WTC11 (cell line): ENCODE data around the gene PPARD. TPM values are rescaled to one million over a fixed set of nuclear protein-coding genes. Genes with fewer than 3 reads are reported as not detected.

Source experiments
- ETV6 ChIP-seq: sonication (generic); formaldehyde crosslinking; IDR thresholded peaks from 2 replicates; pipeline ENCODE4 v1.8.1; 2022; ENCODE audit warnings: mild to moderate bottlenecking, missing genetic modification reagents
- HMGA2 ChIP-seq: fragments of 250-450 bp; sonication (Bioruptor Pico); IDR thresholded peaks from 2 replicates; pipeline ENCODE4 v1.4.0; 2021; ENCODE audit warnings: mild to moderate bottlenecking, moderate library complexity
- NR1H2 ChIP-seq: sonication (generic); formaldehyde crosslinking; IDR thresholded peaks from 2 replicates; pipeline ENCODE4 v1.9.0; 2021; ENCODE audit warnings: mild to moderate bottlenecking, moderate library complexity, missing genetic modification reagents
- OVOL2 ChIP-seq: fragments of 250-450 bp; sonication (Bioruptor Pico); IDR thresholded peaks from 2 replicates; pipeline ENCODE4 v1.9.0; 2021; ENCODE audit warnings: mild to moderate bottlenecking, borderline replicate concordance
- SOX15 ChIP-seq: fragments of 250-450 bp; sonication (Bioruptor Pico); IDR thresholded peaks from 2 replicates; pipeline ENCODE4 v1.9.0; 2021; ENCODE audit warnings: mild to moderate bottlenecking
- ZBTB21 ChIP-seq: sonication (generic); formaldehyde crosslinking; IDR thresholded peaks from 2 replicates; pipeline ENCODE4 v1.8.1; 2023; ENCODE audit warnings: mild to moderate bottlenecking, missing genetic modification reagents, borderline replicate concordance
- ZNF138 ChIP-seq: sonication (generic); formaldehyde crosslinking; conservative IDR thresholded peaks from 2 replicates; pipeline ENCODE4 v1.8.1; 2022; ENCODE audit warnings: mild to moderate bottlenecking, moderate library complexity, missing genetic modification reagents
- ZNF232 ChIP-seq: sonication (generic); formaldehyde crosslinking; IDR thresholded peaks from 2 replicates; pipeline ENCODE4 v1.8.0; 2022; ENCODE audit warnings: mild to moderate bottlenecking, missing genetic modification reagents
- total RNA-seq: library from RNA; stranded (reverse); gene quantifications from 3 replicates; pipeline ENCODE4 v1.2.3, GENCODE V29; 2021
- TF ChIP-seq, protein P1 (sequence below): sonication (generic); formaldehyde crosslinking; IDR thresholded peaks from 2 replicates; pipeline ENCODE4 v1.8.1; 2022; ENCODE audit warnings: missing genetic modification reagents, borderline replicate concordance
- TF ChIP-seq, protein P2 (sequence below): fragments of 250-450 bp; sonication (Bioruptor Pico); IDR thresholded peaks from 2 replicates; pipeline ENCODE4 v1.9.0; 2021; ENCODE audit warnings: mild to moderate bottlenecking
- TF ChIP-seq, protein P3 (sequence below): fragments of 250-450 bp; sonication (Bioruptor Pico); IDR thresholded peaks from 2 replicates; pipeline ENCODE4 v2.1.2; 2022; ENCODE audit warnings: mild to moderate bottlenecking, moderate library complexity
- TF ChIP-seq, protein P4 (sequence below): sonication (generic); formaldehyde crosslinking; IDR thresholded peaks from 2 replicates; pipeline ENCODE4 v1.8.0; 2023; ENCODE audit warnings: missing genetic modification reagents
- TF ChIP-seq, protein P5 (sequence below): sonication (generic); formaldehyde crosslinking; IDR thresholded peaks from 2 replicates; pipeline ENCODE4 v1.8.1; 2023; ENCODE audit warnings: mild to moderate bottlenecking, missing genetic modification reagents, borderline replicate concordance
- TF ChIP-seq, protein P6 (sequence below): sonication (generic); formaldehyde crosslinking; IDR thresholded peaks from 2 replicates; pipeline ENCODE4 v1.8.1; 2023; ENCODE audit warnings: mild to moderate bottlenecking, missing genetic modification reagents

PPARD gene
- total RNA-seq, 1 experiment from 2014 or later = 14.7 TPM

DNA sequence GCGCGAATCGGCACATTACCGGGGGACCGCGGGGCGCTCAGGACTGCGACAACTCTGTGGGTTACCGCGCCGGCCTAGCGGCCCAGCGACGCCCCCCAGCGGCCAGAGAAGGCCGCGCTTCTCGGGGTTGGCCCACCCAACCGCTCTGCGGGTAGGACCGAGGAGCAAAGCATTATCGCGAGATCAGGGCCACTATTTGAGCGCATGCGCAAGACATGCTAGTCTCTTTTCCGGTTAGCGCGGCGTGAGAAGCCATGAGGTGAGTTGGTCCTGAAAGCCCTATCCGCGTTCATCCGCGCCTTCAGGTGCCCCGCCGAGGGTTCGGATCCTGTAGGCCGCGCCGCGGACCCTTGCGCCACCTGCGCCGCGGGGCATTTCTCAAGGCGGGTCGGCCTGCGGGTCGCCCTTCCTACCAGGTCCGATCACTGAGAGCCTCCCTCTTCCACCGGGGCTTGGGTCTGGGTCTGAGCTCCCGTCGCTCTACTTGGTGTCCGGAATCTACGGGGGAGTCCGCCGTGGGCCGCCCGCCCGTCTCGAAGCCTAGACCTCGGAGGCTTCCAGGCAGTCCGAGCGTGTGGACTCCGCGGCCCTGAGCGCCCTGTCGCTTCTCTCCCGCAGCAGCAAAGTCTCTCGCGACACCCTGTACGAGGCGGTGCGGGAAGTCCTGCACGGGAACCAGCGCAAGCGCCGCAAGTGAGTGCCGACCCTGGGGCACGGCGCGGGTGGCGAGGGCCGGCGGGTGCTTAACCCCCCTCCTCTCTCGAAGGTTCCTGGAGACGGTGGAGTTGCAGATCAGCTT is 126.0 kb downstream of the PPARD start, which contains the start of gene RPL10A (continued):
- TF ChIP-seq, protein P1, sequence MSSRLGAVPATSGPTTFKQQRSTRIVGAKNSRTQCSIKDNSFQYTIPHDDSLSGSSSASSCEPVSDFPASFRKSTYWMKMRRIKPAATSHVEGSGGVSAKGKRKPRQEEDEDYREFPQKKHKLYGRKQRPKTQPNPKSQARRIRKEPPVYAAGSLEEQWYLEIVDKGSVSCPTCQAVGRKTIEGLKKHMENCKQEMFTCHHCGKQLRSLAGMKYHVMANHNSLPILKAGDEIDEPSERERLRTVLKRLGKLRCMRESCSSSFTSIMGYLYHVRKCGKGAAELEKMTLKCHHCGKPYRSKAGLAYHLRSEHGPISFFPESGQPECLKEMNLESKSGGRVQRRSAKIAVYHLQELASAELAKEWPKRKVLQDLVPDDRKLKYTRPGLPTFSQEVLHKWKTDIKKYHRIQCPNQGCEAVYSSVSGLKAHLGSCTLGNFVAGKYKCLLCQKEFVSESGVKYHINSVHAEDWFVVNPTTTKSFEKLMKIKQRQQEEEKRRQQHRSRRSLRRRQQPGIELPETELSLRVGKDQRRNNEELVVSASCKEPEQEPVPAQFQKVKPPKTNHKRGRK (CRISPR knock-in tag) = no peak
- TF ChIP-seq, protein P2, sequence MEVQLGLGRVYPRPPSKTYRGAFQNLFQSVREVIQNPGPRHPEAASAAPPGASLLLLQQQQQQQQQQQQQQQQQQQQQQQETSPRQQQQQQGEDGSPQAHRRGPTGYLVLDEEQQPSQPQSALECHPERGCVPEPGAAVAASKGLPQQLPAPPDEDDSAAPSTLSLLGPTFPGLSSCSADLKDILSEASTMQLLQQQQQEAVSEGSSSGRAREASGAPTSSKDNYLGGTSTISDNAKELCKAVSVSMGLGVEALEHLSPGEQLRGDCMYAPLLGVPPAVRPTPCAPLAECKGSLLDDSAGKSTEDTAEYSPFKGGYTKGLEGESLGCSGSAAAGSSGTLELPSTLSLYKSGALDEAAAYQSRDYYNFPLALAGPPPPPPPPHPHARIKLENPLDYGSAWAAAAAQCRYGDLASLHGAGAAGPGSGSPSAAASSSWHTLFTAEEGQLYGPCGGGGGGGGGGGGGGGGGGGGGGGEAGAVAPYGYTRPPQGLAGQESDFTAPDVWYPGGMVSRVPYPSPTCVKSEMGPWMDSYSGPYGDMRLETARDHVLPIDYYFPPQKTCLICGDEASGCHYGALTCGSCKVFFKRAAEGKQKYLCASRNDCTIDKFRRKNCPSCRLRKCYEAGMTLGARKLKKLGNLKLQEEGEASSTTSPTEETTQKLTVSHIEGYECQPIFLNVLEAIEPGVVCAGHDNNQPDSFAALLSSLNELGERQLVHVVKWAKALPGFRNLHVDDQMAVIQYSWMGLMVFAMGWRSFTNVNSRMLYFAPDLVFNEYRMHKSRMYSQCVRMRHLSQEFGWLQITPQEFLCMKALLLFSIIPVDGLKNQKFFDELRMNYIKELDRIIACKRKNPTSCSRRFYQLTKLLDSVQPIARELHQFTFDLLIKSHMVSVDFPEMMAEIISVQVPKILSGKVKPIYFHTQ = no peak
- TF ChIP-seq ZBTB21 (CRISPR knock-in tag) = no peak
- TF ChIP-seq ETV6 (CRISPR knock-in tag) = peak; percentile 96
- no peak for TF ChIP-seq HMGA2 (CRISPR knock-in tag)
- TF ChIP-seq NR1H2 (CRISPR knock-in tag) = no peak
- TF ChIP-seq OVOL2 (CRISPR knock-in tag) = no peak
- TF ChIP-seq ZNF232 (CRISPR knock-in tag) = peak; percentile 95
- TF ChIP-seq, protein P3, sequence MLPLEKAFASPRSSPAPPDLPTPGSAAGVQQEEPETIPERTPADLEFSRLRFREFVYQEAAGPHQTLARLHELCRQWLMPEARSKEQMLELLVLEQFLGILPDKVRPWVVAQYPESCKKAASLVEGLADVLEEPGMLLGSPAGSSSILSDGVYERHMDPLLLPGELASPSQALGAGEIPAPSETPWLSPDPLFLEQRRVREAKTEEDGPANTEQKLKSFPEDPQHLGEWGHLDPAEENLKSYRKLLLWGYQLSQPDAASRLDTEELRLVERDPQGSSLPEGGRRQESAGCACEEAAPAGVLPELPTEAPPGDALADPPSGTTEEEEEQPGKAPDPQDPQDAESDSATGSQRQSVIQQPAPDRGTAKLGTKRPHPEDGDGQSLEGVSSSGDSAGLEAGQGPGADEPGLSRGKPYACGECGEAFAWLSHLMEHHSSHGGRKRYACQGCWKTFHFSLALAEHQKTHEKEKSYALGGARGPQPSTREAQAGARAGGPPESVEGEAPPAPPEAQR (CRISPR knock-in tag) = no peak
- TF ChIP-seq, protein P4, sequence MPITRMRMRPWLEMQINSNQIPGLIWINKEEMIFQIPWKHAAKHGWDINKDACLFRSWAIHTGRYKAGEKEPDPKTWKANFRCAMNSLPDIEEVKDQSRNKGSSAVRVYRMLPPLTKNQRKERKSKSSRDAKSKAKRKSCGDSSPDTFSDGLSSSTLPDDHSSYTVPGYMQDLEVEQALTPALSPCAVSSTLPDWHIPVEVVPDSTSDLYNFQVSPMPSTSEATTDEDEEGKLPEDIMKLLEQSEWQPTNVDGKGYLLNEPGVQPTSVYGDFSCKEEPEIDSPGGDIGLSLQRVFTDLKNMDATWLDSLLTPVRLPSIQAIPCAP = peak; percentile 91; the same call in 1 of the 2 replicates
- TF ChIP-seq SOX15 (CRISPR knock-in tag) = no peak
- no peak for TF ChIP-seq ZNF138 (CRISPR knock-in tag)
- TF ChIP-seq, protein P5, sequence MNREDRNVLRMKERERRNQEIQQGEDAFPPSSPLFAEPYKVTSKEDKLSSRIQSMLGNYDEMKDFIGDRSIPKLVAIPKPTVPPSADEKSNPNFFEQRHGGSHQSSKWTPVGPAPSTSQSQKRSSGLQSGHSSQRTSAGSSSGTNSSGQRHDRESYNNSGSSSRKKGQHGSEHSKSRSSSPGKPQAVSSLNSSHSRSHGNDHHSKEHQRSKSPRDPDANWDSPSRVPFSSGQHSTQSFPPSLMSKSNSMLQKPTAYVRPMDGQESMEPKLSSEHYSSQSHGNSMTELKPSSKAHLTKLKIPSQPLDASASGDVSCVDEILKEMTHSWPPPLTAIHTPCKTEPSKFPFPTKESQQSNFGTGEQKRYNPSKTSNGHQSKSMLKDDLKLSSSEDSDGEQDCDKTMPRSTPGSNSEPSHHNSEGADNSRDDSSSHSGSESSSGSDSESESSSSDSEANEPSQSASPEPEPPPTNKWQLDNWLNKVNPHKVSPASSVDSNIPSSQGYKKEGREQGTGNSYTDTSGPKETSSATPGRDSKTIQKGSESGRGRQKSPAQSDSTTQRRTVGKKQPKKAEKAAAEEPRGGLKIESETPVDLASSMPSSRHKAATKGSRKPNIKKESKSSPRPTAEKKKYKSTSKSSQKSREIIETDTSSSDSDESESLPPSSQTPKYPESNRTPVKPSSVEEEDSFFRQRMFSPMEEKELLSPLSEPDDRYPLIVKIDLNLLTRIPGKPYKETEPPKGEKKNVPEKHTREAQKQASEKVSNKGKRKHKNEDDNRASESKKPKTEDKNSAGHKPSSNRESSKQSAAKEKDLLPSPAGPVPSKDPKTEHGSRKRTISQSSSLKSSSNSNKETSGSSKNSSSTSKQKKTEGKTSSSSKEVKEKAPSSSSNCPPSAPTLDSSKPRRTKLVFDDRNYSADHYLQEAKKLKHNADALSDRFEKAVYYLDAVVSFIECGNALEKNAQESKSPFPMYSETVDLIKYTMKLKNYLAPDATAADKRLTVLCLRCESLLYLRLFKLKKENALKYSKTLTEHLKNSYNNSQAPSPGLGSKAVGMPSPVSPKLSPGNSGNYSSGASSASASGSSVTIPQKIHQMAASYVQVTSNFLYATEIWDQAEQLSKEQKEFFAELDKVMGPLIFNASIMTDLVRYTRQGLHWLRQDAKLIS (CRISPR knock-in tag) = no peak
- TF ChIP-seq, protein P6, sequence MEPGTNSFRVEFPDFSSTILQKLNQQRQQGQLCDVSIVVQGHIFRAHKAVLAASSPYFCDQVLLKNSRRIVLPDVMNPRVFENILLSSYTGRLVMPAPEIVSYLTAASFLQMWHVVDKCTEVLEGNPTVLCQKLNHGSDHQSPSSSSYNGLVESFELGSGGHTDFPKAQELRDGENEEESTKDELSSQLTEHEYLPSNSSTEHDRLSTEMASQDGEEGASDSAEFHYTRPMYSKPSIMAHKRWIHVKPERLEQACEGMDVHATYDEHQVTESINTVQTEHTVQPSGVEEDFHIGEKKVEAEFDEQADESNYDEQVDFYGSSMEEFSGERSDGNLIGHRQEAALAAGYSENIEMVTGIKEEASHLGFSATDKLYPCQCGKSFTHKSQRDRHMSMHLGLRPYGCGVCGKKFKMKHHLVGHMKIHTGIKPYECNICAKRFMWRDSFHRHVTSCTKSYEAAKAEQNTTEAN = no peak; the same call in 1 of the 2 replicates
